Progenitor cell of endocrine pancreas (in vitro differentiated cells): ENCODE data around the gene PCSK5. TPM values are rescaled to one million over a fixed set of nuclear protein-coding genes. Genes with fewer than 3 reads are reported as not detected.

ENCODE experiments used
- DNase-seq: peaks from one replicate; pipeline ENCODE4 v3.0.0; 2021; ENCODE audit warnings: low spot score; ENCODE audit not compliant: unreplicated experiment
- H3K27ac Mint-ChIP-seq: 2 replicates; pipeline ENCODE4 v1.8.0; 2021; ENCODE audit warnings: mild to moderate bottlenecking, moderate library complexity, mixed read lengths
- H3K27me3 Mint-ChIP-seq: 2 replicates; pipeline ENCODE4 v1.8.0; 2021; ENCODE audit warnings: mixed read lengths
- H3K36me3 Mint-ChIP-seq: 2 replicates; pipeline ENCODE4 v1.8.0; 2022; ENCODE audit warnings: mixed read lengths; ENCODE audit not compliant: insufficient read depth
- H3K4me1 Mint-ChIP-seq: 2 replicates; pipeline ENCODE4 v1.8.0; 2021; ENCODE audit warnings: low read depth, mixed read lengths
- H3K4me3 Mint-ChIP-seq: 2 replicates; pipeline ENCODE4 v1.8.0; 2021; ENCODE audit warnings: low read depth, mild to moderate bottlenecking, moderate library complexity, mixed read lengths
- H3K9me3 Mint-ChIP-seq: 2 replicates; pipeline ENCODE4 v1.8.0; 2021; ENCODE audit warnings: low read depth, mixed read lengths
- CTCF ChIP-seq: fragments of 200-600 bp; sonication (generic); IDR thresholded peaks from one replicate; pipeline ENCODE4 v1.5.0; 2021; ENCODE audit warnings: antibody characterized with exemption, mild to moderate bottlenecking; ENCODE audit not compliant: unreplicated experiment
- total RNA-seq: library from RNA; stranded (reverse); gene quantifications from 2 replicates; pipeline ENCODE4 v1.2.1, GENCODE V29; 2021

The PCSK5 gene
- total RNA-seq, 1 donor from 2014 or later = 7.3 TPM

- Mint-ChIP-seq H3K27ac (no peak overlapping the region), H3K9me3 (no peaks in the 10 kb centered on the region), H3K4me1 (peaks cover 21% of the 10 kb centered on the region), H3K4me3 (no peak overlapping the region), H3K27me3 (peaks cover 49% of the 10 kb centered on the region), H3K36me3 (no peaks in the 10 kb centered on the region)
- TF ChIP-seq CTCF = no peak
- no peak for DNase-seq
Observed at GRCh38 chr9:76336027-76336426, 445.6 kb downstream of the PCSK5 start.

- H3K4me1 Mint-ChIP-seq = peaks cover 7% of the 10 kb centered on the region
- TF ChIP-seq CTCF = no peak
- peaks cover under 1% of the 10 kb centered on the region for H3K9me3 Mint-ChIP-seq
- DNase-seq = no peak
- H3K27ac Mint-ChIP-seq = no peak overlapping the region
- H3K4me3 Mint-ChIP-seq = no peak overlapping the region
- no peaks in the 10 kb centered on the region for H3K36me3 Mint-ChIP-seq
- H3K27me3 Mint-ChIP-seq = peaks cover 45% of the 10 kb centered on the region
Observed at GRCh38 chr9:76338418-76338817, 447.9 kb downstream of the PCSK5 start.

- no peaks in the 10 kb centered on the region for H3K36me3 Mint-ChIP-seq
- no peaks in the 10 kb centered on the region for H3K4me1 Mint-ChIP-seq
- H3K9me3 Mint-ChIP-seq = peaks cover 4% of the 10 kb centered on the region
- no peak overlapping the region for H3K4me3 Mint-ChIP-seq
- H3K27me3 Mint-ChIP-seq = peaks cover 29% of the 10 kb centered on the region
- no peak for TF ChIP-seq CTCF
- no peak overlapping the region for H3K27ac Mint-ChIP-seq
- no peak for DNase-seq
Observed at GRCh38 chr9:76341616-76342015, 451.1 kb downstream of the PCSK5 start.

DNA sequence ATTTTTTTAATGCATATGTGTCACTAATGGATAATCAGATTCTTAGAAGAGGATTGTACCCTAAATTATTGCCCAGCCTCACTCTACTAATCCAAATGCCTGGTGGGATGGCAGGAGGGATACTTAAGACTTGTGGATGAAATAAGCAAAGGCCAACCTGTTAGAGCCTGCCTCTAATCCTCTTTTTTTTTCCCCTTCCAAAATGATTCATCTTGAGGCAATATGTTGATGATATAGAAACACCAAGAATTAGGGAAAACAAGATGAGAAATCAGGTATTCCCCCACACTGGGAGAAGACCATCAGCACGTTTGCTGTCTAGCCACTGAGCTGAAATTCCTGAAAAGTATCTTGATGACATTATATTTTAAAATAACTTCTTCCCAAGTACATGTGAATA is 451.7 kb downstream of the PCSK5 start:
- Mint-ChIP-seq H3K27me3 (peaks cover 29% of the 10 kb centered on the region), H3K36me3 (no peaks in the 10 kb centered on the region), H3K4me1 (no peaks in the 10 kb centered on the region), H3K4me3 (no peak overlapping the region), H3K9me3 (peaks cover 4% of the 10 kb centered on the region), H3K27ac (no peak overlapping the region)
- no peak for DNase-seq
- no peak for TF ChIP-seq CTCF

- H3K36me3 Mint-ChIP-seq = no peaks in the 10 kb centered on the region
- H3K27me3 Mint-ChIP-seq = peaks cover 26% of the 10 kb centered on the region
- DNase-seq = no peak
- no peaks in the 10 kb centered on the region for H3K4me1 Mint-ChIP-seq
- H3K4me3 Mint-ChIP-seq = no peak overlapping the region
- no peak overlapping the region for H3K27ac Mint-ChIP-seq
- H3K9me3 Mint-ChIP-seq = peaks cover 4% of the 10 kb centered on the region
- no peak for TF ChIP-seq CTCF
Observed at GRCh38 chr9:76342858-76343257, 452.4 kb downstream of the PCSK5 start.

DNA sequence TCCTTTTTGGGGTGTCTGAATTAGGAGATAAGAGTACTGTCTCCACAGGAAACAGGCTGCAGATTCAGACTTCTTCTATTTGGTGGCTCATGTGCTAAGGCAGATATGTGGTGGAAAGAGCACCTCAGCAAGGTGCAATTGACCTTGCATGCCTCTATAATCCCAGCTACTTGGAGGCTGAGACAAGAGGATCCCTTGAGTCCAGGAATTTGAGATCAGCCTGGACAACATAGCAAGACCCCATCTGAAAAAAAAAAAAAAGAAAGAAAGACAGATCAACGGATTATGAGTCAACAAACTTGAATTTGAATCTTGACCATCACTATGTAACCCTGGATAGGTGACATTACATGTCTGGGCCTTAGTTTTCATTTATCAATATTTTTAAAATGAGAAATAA is 459.4 kb downstream of the PCSK5 start:
- H3K36me3 Mint-ChIP-seq = no peaks in the 10 kb centered on the region
- H3K4me3 Mint-ChIP-seq = no peak overlapping the region
- peaks cover 2% of the 10 kb centered on the region for H3K9me3 Mint-ChIP-seq
- DNase-seq = no peak
- H3K27ac Mint-ChIP-seq = no peak overlapping the region
- H3K27me3 Mint-ChIP-seq = peaks cover 6% of the 10 kb centered on the region
- no peaks in the 10 kb centered on the region for H3K4me1 Mint-ChIP-seq
- no peak for TF ChIP-seq CTCF
